DND-41 (cell line): ENCODE data around the gene CHRNA9.
"Not testable (repeated sequence)": the region's sequence is repeated elsewhere in the genome, so short reads cannot be mapped to it uniquely, and the experiment has no call there.

Experiments used
- ATAC-seq: fragments of 200-7000 bp; cut with Tn5 transposase; 3 replicates; pipeline ENCODE4 v1.9.1; 2021; ENCODE audit warnings: low read depth; ENCODE audit not compliant: insufficient read depth
- DNase-seq: peaks from one replicate; pipeline ENCODE4 v3.0.0-alpha.2; 2020
- H2AFZ ChIP-seq: 2 replicates; pipeline ENCODE4 v1.6.0; 2012; ENCODE audit warnings: low read depth, low read length
- H3K27ac ChIP-seq: 2 replicates; pipeline ENCODE4 v1.5.1; 2012; ENCODE audit warnings: low read length, inconsistent platforms
- H3K27me3 ChIP-seq: fragments of 200-600 bp; sonication (generic); 2 replicates; pipeline ENCODE4 v1.6.0; 2012; ENCODE audit warnings: low read length, mild to moderate bottlenecking, inconsistent platforms; ENCODE audit not compliant: insufficient read depth, poor library complexity
- H3K36me3 ChIP-seq: 2 replicates; pipeline ENCODE4 v1.5.1; 2012; ENCODE audit warnings: low read length, inconsistent platforms; ENCODE audit not compliant: insufficient read depth
- H3K4me1 ChIP-seq: 2 replicates; pipeline ENCODE4 v1.5.1; 2012; ENCODE audit warnings: mild to moderate bottlenecking, low read length; ENCODE audit not compliant: insufficient read depth
- H3K4me2 ChIP-seq: 2 replicates; pipeline ENCODE4 v1.6.0; 2012; ENCODE audit warnings: mild to moderate bottlenecking, moderate library complexity, low read length, inconsistent platforms; ENCODE audit not compliant: insufficient read depth
- H3K4me3 ChIP-seq, 2 experiments: fragments of 200-600 bp in 1 of 2; shearing (Covaris generic) in 1 of 2; 2 replicates each; pipeline ENCODE4 v1.5.1; 2012 to 2016; ENCODE audit warnings: inconsistent platforms in 2 of 2, low read length in 2 of 2, mild to moderate bottlenecking in 2 of 2, low read depth in 1 of 2, moderate library complexity in 1 of 2
- H3K79me2 ChIP-seq: 2 replicates; pipeline ENCODE4 v1.6.0; 2012; ENCODE audit warnings: low read length, inconsistent platforms; ENCODE audit not compliant: insufficient read depth
- H3K9ac ChIP-seq: 2 replicates; pipeline ENCODE4 v1.6.0; 2012; ENCODE audit warnings: low read depth, mild to moderate bottlenecking, inconsistent platforms, low read length, moderate library complexity
- H3K9me3 ChIP-seq: 2 replicates; pipeline ENCODE4 v1.5.1; 2012; ENCODE audit warnings: low read length, moderate library complexity, mild to moderate bottlenecking, inconsistent platforms; ENCODE audit not compliant: insufficient read depth, severe bottlenecking
- H4K20me1 ChIP-seq: 2 replicates; pipeline ENCODE4 v1.6.0; 2012; ENCODE audit warnings: low read length; ENCODE audit not compliant: insufficient read depth
- EZH2 ChIP-seq: IDR thresholded peaks from 3 replicates; pipeline ENCODE4 v1.6.1; 2012; ENCODE audit warnings: borderline replicate concordance, low read depth, mild to moderate bottlenecking, moderate library complexity, low read length, inconsistent platforms; ENCODE audit not compliant: severe bottlenecking
- TF ChIP-seq, protein P1 (sequence below): IDR thresholded peaks from 2 replicates; pipeline ENCODE4 v1.5.1; 2012; ENCODE audit warnings: borderline replicate concordance, low read length, moderate library complexity, mild to moderate bottlenecking; ENCODE audit not compliant: poor library complexity, severe bottlenecking; ENCODE audit errors: extremely low read depth

Gene CHRNA9

DNA sequence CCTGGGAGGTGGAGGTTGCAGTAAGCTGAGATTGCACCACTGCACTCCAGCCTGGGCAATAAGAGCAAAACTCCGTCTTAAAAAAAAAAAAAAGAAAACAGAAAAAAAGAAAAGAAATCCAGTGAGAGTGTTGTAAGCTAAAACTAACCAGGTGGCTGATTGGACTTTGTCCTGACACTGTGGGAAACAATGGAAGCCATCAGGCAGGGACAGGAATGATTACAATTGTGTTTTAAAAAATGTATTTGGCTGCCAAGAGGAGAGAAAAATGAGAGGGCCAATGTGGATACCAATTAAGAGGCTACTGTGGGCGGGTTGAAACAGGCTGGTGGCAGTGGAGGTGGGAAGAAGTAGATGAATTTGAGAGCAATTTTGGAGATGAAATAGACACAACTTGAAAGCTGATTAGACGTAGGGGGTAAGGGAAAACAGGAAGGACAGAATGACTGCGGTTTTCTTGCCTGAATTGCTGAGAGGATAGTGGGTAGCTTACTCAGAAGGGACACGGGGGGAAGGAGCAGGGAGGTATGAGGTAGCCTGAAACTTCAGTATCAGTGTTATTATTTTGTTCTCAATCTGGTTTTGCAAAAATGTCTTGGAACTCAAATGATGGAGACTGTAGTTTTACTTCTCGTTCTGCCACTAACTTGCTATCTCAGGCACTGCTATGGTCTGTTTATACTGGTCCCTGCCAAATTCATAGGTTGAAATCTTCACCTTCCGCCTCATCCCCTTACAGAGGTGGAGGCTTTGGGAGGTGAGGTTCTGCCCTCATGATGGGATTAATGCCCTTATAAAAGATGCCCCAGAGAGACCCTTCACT, 45.6 kb upstream of the CHRNA9 start:
- Histone ChIP-seq H3K36me3 (no peaks in the 10 kb centered on the region), H3K4me3 (peak overlapping the region in 1 of 2 experiments; percentile 17; a peak in 2 of 4 replicates), H3K27ac (peak overlapping the region; percentile 83), H3K9ac (peak overlapping the region; percentile 26), H4K20me1 (no peaks in the 10 kb centered on the region), H3K9me3 (no peaks in the 10 kb centered on the region), H3K79me2 (no peaks in the 10 kb centered on the region), H3K4me2 (peak overlapping the region; percentile 54), H3K27me3 (no peaks in the 10 kb centered on the region), H3K4me1 (peaks cover 52% of the 10 kb centered on the region), H2AFZ (peak overlapping the region; percentile 61)
- ATAC-seq (peak; percentile 92), DNase-seq (peak; percentile 64)
- TF ChIP-seq EZH2: no peak
- TF ChIP-seq, protein P1, sequence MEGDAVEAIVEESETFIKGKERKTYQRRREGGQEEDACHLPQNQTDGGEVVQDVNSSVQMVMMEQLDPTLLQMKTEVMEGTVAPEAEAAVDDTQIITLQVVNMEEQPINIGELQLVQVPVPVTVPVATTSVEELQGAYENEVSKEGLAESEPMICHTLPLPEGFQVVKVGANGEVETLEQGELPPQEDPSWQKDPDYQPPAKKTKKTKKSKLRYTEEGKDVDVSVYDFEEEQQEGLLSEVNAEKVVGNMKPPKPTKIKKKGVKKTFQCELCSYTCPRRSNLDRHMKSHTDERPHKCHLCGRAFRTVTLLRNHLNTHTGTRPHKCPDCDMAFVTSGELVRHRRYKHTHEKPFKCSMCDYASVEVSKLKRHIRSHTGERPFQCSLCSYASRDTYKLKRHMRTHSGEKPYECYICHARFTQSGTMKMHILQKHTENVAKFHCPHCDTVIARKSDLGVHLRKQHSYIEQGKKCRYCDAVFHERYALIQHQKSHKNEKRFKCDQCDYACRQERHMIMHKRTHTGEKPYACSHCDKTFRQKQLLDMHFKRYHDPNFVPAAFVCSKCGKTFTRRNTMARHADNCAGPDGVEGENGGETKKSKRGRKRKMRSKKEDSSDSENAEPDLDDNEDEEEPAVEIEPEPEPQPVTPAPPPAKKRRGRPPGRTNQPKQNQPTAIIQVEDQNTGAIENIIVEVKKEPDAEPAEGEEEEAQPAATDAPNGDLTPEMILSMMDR: no peak

DNA sequence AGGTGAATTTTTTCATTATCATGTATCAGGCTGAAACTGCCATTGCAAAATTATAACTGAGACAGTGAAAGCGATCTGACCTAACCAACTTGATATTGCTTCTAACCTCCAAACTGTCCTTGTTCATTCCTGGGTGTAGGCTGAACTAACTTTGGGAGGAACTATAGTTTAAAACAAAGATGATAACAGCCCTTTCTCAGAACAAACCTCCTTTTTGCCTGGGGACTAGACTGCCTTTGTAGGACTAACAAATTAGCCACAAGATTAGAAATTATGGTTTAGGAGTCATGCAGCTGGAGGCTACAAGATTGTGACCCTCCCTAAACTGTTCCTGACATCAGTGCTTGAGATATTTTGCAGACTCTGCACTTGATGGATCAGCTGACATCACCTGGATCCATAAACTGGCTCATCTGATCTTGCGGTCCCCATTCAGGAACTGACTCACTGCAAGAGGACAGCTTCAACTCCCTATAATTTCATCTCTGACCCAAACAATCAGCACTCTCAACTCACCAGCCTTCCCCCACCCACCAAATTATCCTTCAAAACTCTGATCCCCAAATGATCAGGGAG, 44.4 kb upstream of the CHRNA9 start:
- H3K9ac ChIP-seq: peak overlapping the region; percentile 26; the same call in 1 of the 2 replicates
- not testable (repeated sequence) for DNase-seq, H3K4me3 ChIP-seq, H4K20me1 ChIP-seq, H2AFZ ChIP-seq, H3K9me3 ChIP-seq, H3K79me2 ChIP-seq, ATAC-seq, H3K36me3 ChIP-seq, H3K27me3 ChIP-seq
- peaks cover 52% of the 10 kb centered on the region for H3K4me1 ChIP-seq
- peak overlapping the region; percentile 83 for H3K27ac ChIP-seq
- H3K4me2 ChIP-seq: 0 out of 2 replicates have a peak overlapping the region, but pooled peaks have one; percentile 54

DNA sequence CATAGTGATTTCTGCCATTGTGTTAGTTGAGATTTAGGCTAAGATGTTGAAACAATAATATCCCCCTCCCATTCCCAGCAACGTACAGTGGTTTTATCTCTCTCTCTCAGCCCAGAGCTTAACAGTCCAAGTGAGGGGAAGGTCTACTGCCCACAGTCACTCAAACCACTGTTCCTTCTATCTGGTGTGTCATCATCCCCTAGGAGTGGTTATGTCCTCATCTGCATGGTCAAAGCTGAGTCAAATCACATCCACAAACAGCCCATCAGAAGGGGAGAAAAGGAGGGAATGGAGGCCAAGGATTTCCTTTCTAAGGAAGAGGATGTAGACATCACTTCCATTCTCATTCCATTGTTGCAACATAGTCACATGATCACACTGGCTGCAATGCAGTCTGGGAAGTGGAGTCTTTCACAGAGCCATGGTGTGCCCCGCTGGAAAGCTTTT, 42.8 kb upstream of the CHRNA9 start:
- TF ChIP-seq EZH2: no peak
- TF ChIP-seq, protein P1: no peak
- Histone ChIP-seq H3K27me3 (no peaks in the 10 kb centered on the region), H2AFZ (peak overlapping the region; percentile 55; the same call in 1 of the 2 replicates), H3K4me1 (peaks cover 54% of the 10 kb centered on the region), H3K27ac (peak overlapping the region; percentile 66), H4K20me1 (no peaks in the 10 kb centered on the region), H3K9me3 (peaks cover 7% of the 10 kb centered on the region), H3K79me2 (no peaks in the 10 kb centered on the region), H3K4me2 (no peak overlapping the region), H3K4me3 (no peak overlapping the region), H3K36me3 (no peaks in the 10 kb centered on the region), H3K9ac (no peak overlapping the region)
- DNase-seq (no peak), ATAC-seq (no peak)

- ATAC-seq (no peak), DNase-seq (no peak)
- H3K36me3 ChIP-seq: no peaks in the 10 kb centered on the region
- H3K79me2 ChIP-seq: no peaks in the 10 kb centered on the region
- peaks cover 7% of the 10 kb centered on the region for H3K9me3 ChIP-seq
- H3K27ac ChIP-seq: no peak overlapping the region
- H3K4me1 ChIP-seq: peaks cover 53% of the 10 kb centered on the region
- no peak overlapping the region for H3K9ac ChIP-seq
- no peaks in the 10 kb centered on the region for H3K27me3 ChIP-seq
- no peak overlapping the region for H3K4me3 ChIP-seq
- TF ChIP-seq, protein P1: no peak
- TF ChIP-seq EZH2: no peak
- H3K4me2 ChIP-seq: no peak overlapping the region
- no peak overlapping the region for H2AFZ ChIP-seq
- no peaks in the 10 kb centered on the region for H4K20me1 ChIP-seq
Measured at GRCh38 chr4:40294339-40294738, 40.8 kb upstream of the CHRNA9 start.

- H2AFZ ChIP-seq, H3K4me2 ChIP-seq, DNase-seq, H3K36me3 ChIP-seq, H3K79me2 ChIP-seq, H3K27ac ChIP-seq, H3K9ac ChIP-seq, H3K4me3 ChIP-seq, H3K27me3 ChIP-seq, ATAC-seq, H4K20me1 ChIP-seq, H3K9me3 ChIP-seq: not testable (repeated sequence)
- H3K4me1 ChIP-seq: peaks cover 52% of the 10 kb centered on the region
Measured at GRCh38 chr4:40295030-40295429, 40.1 kb upstream of the CHRNA9 start.
